Sciatic nerve (tissue), 2 donors: ENCODE results near the gene KDR. TPM values are rescaled to one million over a fixed set of nuclear protein-coding genes. Genes with fewer than 3 reads are reported as not detected.

Experiments
- ATAC-seq: fragments of 200-7000 bp; cut with Tn5 transposase; one replicate; pipeline ENCODE4 v1.9.1; 2020; ENCODE audit warnings: mild to moderate bottlenecking, moderate library complexity
- DNase-seq: peaks from one replicate; pipeline ENCODE4 v3.0.0-alpha.2; 2020; ENCODE audit warnings: low spot score
- intact Hi-C: fragments of 100-400 bp; cut with DNase I; formaldehyde crosslinking; loops from one replicate; pipeline ENCODE4 v1.14.2; 2022
- total RNA-seq: library from RNA; stranded (reverse); fragmentation: NEBNext Ultra II Directional; extraction: Animal tissue kit (Norgen Biotek cat#: 25700); gene quantifications from one replicate; pipeline ENCODE4 v1.2.1, GENCODE V29; 2021
- donor health status: DM: no; HTN: no; CAD: no.
- donor health status: DM: no; HTN: no; CAD: no.

The KDR gene
- 60.7 TPM for total RNA-seq

- DNase-seq (peak; percentile 68), ATAC-seq (peak; percentile 92)
- intact Hi-C loops = no loop called here
Measured at GRCh38 chr4:55125087-55125721, at the start of gene KDR. Gene KDR, minus strand, starts transcription at chr4:55125595. Its CDS starts 302 bp downstream, at chr4:55125293.

GRCh38 chr4:55173580-55173979 lies 48.2 kb upstream of the KDR start:
- intact Hi-C loops = no loop called here
- no peak for ATAC-seq
- no peak for DNase-seq

- DNase-seq = no peak
- ATAC-seq = no peak
- intact Hi-C loops = no loop called here
Measured at GRCh38 chr4:55172694-55173287, 47.4 kb upstream of the KDR start.

GRCh38 chr4:55170462-55170861 lies 45.1 kb upstream of the KDR start:
- ATAC-seq (no peak), DNase-seq (no peak)
- intact Hi-C loops = no loop called here

GRCh38 chr4:55169352-55169961 lies 44.1 kb upstream of the KDR start:
- ATAC-seq (no peak), DNase-seq (no peak)
- intact Hi-C loops = no loop called here

GRCh38 chr4:55162396-55162795 lies 37.0 kb upstream of the KDR start:
- ATAC-seq = no peak
- no peak for DNase-seq
- intact Hi-C loops = no loop called here

- ATAC-seq (no peak), DNase-seq (no peak)
- intact Hi-C loops = no loop called here
Measured at GRCh38 chr4:55161739-55162138, 36.3 kb upstream of the KDR start.

GRCh38 chr4:55159851-55160250 lies 34.5 kb upstream of the KDR start:
- ATAC-seq = no peak
- intact Hi-C loops = no loop called here
- DNase-seq = no peak

GRCh38 chr4:55158957-55159356 lies 33.6 kb upstream of the KDR start:
- DNase-seq (no peak), ATAC-seq (no peak)
- intact Hi-C loops = no loop called here

- DNase-seq (no peak), ATAC-seq (peak; percentile 15)
- intact Hi-C loops = no loop called here
Measured at GRCh38 chr4:55157559-55158277, 32.3 kb upstream of the KDR start.

- no peak for DNase-seq
- intact Hi-C loops = no loop called here
- no peak for ATAC-seq
Measured at GRCh38 chr4:55154933-55155332, 29.5 kb upstream of the KDR start.

GRCh38 chr4:55154290-55154880 lies 29.0 kb upstream of the KDR start:
- no peak for DNase-seq
- intact Hi-C loops = no loop called here
- ATAC-seq = no peak

GRCh38 chr4:55143858-55144257 lies 18.5 kb upstream of the KDR start:
- intact Hi-C loops = no loop called here
- ATAC-seq (no peak), DNase-seq (no peak)

- DNase-seq (no peak), ATAC-seq (no peak)
- intact Hi-C loops = no loop called here
Measured at GRCh38 chr4:55138367-55138766, 13.0 kb upstream of the KDR start.

GRCh38 chr4:55136634-55137033 lies 11.2 kb upstream of the KDR start:
- DNase-seq = no peak
- no peak for ATAC-seq
- intact Hi-C loops = no loop called here

GRCh38 chr4:55133951-55134350 lies 8.6 kb upstream of the KDR start:
- DNase-seq (no peak), ATAC-seq (no peak)
- intact Hi-C loops = no loop called here

GRCh38 chr4:55132775-55133174 lies 7.4 kb upstream of the KDR start:
- no peak for ATAC-seq
- DNase-seq = no peak
- intact Hi-C loops = no loop called here

GRCh38 chr4:55127521-55127920 lies 2.1 kb upstream of the KDR start:
- no peak for ATAC-seq
- intact Hi-C loops = no loop called here
- DNase-seq = no peak

- no peak for DNase-seq
- intact Hi-C loops = no loop called here
- ATAC-seq = no peak
Measured at GRCh38 chr4:55127053-55127452, 1.7 kb upstream of the KDR start.
